Measurements from ENCODE around the gene SEC61A2.

- TF ChIP-seq CTCF (IDR thresholded peaks at IDR 0.05; ENCODE audit: insufficient read depth, low read length) (no peak), SPI1 (IDR thresholded peaks at IDR 0.05; ENCODE audit: borderline replicate concordance, low read depth) (no peak), POLR2AphosphoS5 (IDR thresholded peaks at IDR 0.05; ENCODE audit: low read depth) (no peak), REST (IDR thresholded peaks at IDR 0.05; ENCODE audit: insufficient replicate concordance, low read depth) (no peak), GABPA (IDR thresholded peaks at IDR 0.05; ENCODE audit: low read depth) (no peak)
Observed at GRCh38 chr10:12140038-12140437, 10.6 kb downstream of the SEC61A2 start.
